HG02588 (cell line): Measurements from ENCODE around the gene HEBP1.

ENCODE experiments used
- ATAC-seq: cut with Tn5 transposase; IDR thresholded peaks from one replicate; pipeline ENCODE4 v1.9.1; 2021; ENCODE audit warnings: mild to moderate bottlenecking, moderate library complexity; ENCODE audit not compliant: unreplicated experiment

The HEBP1 gene

DNA sequence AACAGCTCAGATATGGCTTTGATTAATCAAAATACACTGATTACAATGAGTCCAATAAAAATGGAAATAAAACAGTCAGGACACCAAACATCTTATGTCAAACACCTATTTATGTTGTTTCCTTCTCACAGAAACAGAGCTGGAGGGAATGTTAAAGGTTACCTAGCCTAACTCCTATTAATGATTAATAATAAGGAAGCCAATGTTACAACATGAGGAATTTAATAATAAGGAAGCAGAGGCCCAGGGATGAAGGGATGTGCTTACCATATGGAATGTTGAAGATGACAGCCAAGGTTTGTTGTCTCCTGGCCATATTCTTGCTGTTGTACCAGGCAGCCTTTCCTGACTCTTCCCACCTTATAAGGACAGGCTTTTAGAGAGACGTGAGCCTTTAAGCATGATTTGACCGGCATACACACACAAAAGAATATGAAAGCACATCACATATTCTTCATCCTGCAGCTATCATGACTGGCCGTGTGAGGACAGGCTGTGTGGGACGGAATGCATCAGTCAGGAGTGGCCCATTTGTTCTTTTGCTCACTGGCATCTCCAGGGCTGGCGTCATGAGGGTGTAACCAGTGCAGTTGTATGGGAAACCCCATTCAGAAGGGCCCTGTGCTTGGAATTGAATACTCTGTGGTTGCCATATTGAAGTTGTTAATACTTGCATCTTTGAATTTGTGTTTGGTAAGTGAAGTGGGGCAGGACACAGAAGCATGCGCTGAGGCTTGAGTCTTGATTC lies 45.0 kb downstream of the HEBP1 start:
- ATAC-seq, result no peak

- no peak for ATAC-seq
Observed at GRCh38 chr12:12954356-12954755, 45.7 kb downstream of the HEBP1 start.

DNA sequence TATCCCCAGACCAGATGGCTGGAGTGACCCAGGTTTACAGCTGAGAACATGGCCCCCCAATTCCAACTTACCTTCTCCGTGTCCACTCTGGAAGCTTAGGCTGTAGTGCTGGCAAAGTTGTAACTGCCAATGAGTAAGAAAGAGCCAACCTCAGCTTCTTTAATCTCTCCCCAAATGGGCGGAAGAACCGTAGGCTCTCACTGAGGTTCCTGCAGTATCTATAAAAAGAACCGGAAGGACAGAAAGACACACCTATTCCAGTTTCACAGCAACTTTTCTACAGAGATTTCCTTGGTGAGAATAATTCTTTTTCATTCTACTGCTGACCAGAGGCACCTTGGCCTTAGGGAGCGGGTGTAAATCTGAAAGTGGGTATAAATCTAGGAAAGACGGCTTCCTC lies 48.0 kb downstream of the HEBP1 start, which contains the start of gene GPRC5D:
TSS of gene GPRC5D (minus strand) at position 135 of the 400 bp plus-strand sequence. CDS start 1,786 bp downstream, outside the sequence.
- ATAC-seq, result no peak

DNA sequence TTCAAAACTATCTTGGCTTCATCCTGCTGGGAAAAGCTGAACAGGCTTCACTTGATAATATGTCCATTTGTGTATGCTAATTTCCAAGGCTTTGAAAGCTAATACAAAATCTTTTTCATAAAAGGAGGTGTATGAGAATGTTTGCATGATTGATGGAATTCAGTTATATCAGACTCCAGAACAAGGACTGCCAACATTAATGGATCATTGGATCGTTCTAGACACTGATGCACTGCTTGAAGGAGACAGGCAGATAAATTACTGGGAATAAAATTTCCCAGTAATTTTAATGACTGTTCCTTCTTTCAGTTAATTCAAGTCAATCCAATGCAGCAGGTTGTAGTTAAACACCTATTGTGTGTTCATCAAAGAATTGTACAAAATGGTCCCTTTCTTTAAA lies 48.6 kb downstream of the HEBP1 start:
- ATAC-seq, result no peak

- no peak for ATAC-seq
Observed at GRCh38 chr12:12947902-12948301, 52.2 kb downstream of the HEBP1 start.

DNA sequence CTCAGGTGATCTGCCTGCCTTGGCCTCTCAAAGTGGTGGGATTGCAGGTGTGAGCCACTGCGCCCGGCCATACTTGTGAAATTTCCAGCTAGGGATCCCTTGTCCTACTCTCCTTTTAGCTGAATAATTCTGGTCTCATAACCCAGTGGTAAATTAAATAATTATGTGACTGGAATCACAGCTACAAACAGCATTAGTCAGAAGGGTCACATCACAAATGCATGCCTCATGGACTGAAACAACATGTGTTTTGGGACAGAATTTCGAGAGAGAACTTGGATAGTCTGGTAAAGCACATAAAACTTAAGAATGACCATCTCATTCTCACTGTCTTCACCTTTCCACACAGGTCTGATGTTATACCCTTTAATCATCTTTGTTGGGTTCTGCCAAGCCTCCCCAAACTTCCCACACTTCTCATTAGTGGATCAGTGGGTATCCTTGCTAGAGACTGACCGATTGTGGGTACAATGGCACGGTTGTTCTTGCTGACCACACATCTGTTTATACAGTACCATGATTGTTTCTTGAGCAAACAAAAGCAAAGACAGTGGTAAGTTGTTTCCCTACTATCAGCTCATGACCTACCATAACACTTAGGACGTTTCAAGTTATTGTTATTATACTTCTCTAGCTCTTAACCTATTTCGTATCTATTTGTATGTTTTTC lies 53.2 kb downstream of the HEBP1 start:
- no peak for ATAC-seq

DNA sequence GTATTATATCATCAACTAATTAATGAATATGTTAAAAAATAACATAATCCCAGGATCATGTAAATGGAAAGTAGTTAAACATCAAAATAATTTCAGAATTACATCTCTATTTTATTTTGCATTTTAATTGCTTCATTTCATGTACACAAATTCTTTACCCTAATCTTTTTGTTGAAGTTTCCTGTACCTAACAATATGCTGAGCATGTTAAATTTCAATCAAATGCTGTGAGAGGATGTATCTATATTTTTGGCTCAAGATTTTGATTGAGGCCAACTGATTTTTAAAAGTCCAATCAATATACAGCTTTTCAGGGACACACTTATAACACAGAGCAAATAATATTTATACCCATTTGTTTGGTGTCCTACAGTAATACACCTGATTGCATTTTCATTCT lies 54.5 kb downstream of the HEBP1 start:
- no peak for ATAC-seq

GRCh38 chr12:12943586-12944260 lies 56.3 kb downstream of the HEBP1 start:
- no peak for ATAC-seq

DNA sequence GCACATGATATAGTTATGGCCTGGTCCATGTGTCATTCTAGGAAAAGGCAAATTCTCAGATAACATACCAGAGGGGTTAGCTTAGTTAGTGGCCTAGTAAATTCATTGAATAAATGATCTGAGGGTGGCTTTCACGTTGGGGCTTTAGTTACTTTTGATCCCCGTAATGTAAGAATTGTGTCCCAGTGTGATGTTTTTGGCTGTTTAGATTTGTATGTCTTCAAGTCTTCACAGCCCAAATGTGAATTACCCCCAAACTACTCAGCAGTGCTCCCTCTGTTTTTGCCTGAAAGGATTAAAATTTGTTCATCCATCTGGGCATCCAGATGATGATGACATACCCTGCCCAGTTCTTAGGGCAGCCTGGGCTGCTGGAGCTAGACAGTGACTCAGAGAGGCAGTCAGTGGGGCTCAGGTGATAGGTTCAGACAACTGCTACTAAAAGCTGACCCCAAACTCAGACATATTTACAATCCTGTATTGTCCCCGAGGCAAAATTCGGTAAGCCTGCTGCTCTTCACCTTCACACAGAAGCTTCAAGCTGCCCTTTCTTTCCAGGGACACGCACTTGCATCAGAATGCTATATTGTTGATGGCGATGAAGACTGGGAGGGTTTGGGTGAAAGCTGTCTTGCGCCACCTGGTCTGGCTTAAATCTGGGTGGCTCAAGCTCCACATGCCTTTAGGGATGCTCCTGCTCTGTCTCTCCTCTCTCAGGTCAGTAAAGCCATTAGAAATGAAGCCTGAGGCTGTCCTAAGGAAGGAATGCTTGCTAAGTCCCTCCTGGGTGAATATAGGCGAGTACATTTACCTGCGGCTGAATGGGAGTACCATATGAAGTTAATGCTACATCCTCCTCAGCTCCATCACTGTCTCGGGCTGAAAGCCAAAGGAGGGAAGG lies 58.4 kb downstream of the HEBP1 start:
- ATAC-seq, result no peak

- ATAC-seq, result no peak
Observed at GRCh38 chr12:12939888-12940287, 60.2 kb downstream of the HEBP1 start.

GRCh38 chr12:12938541-12938940 lies 61.5 kb downstream of the HEBP1 start:
- ATAC-seq, result no peak

DNA sequence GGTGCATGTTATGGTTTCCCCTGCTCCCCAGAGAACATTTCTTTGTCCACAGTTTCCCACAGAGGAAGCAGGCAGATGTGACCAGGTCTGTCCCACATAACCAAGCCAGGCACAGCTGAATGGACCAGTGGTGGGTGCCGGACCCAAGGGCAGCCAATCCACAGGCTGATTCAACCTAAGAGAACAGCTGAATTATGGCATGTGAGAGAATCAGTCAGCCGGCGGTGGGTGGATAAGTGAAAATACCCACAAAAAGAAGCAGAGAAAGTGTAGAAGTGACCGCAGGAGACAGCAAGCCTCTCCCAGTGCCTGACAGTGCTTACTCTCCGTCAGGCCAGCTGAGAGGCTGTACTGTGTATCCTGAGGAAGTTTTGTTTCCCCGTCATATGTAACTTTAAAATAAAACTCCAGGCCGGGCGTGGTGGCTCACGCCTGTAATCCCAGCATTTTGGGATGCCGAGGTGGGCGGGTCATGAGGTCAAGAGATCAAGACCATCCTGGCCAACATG lies 63.0 kb downstream of the HEBP1 start:
- no peak for ATAC-seq

GRCh38 chr12:12934556-12934955 lies 65.5 kb downstream of the HEBP1 start:
- ATAC-seq, result no peak

- no peak for ATAC-seq
Observed at GRCh38 chr12:12933742-12934141, 66.3 kb downstream of the HEBP1 start.

DNA sequence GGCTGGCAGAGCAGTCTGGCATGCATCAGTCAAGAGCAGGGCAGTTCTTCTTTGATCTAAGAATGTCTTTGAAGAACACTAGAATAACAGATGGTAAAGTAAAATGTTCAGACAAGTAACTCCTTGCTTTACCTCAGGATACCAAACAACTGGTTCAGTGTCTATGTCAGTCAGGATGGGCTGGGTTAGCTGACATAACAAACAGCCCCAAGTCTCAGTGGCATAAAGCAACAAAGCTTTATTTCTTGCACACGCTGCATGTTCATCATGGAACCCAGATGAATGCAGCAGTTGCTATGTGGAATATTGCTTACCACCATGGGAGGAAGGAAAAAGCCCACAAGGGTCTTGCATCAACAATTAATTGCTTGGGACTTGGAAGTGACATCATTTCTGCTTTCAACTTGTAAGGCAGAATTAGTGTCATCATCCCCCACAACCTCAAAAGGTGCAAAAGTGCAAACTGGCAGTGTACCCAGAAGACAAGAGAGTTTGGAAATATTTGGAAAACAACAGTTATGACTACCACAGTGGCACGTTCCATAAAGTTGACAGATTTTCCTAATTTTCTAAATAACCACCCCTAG lies 69.3 kb downstream of the HEBP1 start:
- no peak for ATAC-seq

DNA sequence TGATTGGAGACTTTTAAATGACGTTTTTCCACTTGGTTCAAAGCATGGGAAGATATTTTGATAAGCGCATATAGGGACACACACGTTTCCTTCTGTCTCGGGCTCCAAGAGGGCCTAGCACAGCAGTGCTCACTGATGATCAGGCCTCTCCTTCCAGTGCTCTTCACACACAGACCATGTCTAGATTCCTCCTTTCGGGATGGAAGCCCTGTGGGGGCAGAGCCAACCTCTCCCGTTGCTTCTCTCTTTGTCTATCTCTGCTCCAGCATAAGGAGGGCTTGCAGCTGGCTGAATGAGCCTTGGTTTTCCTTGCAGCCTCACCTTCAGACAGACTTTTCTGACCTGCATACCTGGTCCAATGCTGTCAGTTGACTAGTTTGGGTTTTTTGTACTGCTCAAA lies 70.4 kb downstream of the HEBP1 start:
- ATAC-seq, result no peak

DNA sequence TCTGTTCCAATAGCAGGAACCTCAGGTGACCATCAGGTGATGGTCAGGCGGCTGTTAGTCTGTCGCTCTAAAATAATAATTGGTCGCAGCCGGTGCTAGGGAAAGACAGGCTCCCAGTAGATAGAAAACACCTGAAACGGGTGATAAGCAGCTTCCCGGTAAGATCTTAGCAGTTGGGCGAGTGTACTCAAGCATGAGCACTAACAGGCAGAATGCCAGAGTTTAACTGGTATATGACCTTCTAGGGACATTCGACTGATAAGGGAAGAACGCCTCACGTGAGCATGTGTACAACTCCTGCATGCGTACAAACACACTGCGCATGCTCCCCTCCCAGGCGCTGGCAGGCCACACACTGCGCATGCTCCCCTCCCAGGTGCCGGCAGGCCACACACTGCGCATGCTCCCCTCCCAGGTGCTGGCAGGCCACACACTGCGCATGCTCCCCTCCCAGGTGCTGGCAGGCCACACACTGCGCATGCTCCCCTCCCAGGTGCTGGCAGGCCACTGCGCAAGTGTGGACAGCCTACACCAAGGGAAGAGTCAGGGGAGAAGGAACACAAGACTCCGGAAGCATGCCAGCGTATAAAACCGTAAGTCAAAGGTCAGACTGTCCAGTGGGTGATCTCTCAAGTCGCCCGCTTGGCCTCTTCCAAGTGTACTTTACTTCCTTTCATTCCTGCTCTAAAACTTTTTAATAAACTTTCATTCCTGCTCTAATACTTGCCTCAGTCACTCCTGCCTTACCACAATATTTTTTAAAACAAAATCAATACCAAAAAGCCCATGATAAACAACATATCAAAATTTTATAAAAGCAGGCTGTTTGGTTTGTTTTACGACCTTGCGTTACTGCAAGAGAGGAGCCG lies 72.6 kb downstream of the HEBP1 start:
- ATAC-seq, result no peak

DNA sequence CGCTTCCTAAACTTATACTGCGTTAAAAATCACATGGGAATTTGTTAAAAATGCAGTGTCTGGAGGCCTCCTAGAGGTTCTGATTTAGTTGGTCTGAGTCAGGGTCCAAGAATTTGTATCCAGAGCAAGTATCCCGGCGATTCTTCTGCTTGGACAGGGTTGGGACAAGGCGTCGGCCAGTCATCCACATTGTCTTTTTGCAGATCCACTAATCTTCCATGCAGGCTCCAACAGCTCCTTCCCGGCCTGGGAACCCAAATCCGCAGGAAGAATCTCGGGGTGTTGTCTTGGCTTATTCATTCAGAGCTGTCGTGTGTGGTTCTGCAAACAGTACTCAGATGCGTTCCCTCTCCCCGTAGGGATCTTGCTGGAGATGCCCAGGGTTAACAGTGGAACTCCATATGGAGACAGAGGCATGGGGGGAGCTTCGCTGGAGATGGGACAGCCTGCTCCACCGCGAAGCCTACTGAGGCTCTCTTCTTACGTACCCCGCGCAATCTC lies 73.4 kb downstream of the HEBP1 start:
- no peak for ATAC-seq

- ATAC-seq, result no peak
Observed at GRCh38 chr12:12925388-12925787, 74.7 kb downstream of the HEBP1 start.
